IMR-90 (cell line): Measurements from ENCODE around the gene PCDHGB1. TPM values are rescaled to one million over a fixed set of nuclear protein-coding genes. Genes with fewer than 3 reads are reported as not detected.
A peak's percentile ranks its signal among the peaks of the same experiment; 100 is the strongest.

Experiments
- ATAC-seq: fragments of 200-7000 bp; cut with Tn5 transposase; 2 replicates; pipeline ENCODE4 v1.9.1; 2020; ENCODE audit warnings: low read depth, mild to moderate bottlenecking, moderate library complexity
- BruUV-seq: library from RNA; stranded (reverse); fragments of 400-500 nt; replicated peaks from 2 replicates; lab custom pipeline; 2021; lab: Mats Ljungman, UMichigan
- CTCF ChIA-PET: fragments of 300-600 bp; formaldehyde crosslinking; extraction: SDS; loops from one replicate; lab custom pipeline; 2021; ENCODE audit warnings: antibody characterized with exemption; lab: Yijun Ruan, JAX
- POLR2A ChIA-PET: fragments of 300-600 bp; sonication (Branson Sonifier 250); formaldehyde crosslinking; loops from one replicate; lab custom pipeline; 2022; ENCODE audit warnings: antibody characterized with exemption; ENCODE audit not compliant: unreplicated experiment; lab: Charles Lee
- DNase-seq: peaks from one replicate; pipeline ENCODE4 v3.0.0; 2013
- H2AFZ ChIP-seq: replicated peaks from 2 replicates; pipeline ENCODE3; 2013; ENCODE audit warnings: low read length, mild to moderate bottlenecking; ENCODE audit not compliant: poor library complexity
- H2AK5ac ChIP-seq: 2 replicates; pipeline ENCODE4 v1.6.1; 2013; ENCODE audit warnings: low read depth, low read length, inconsistent platforms
- H2AK9ac ChIP-seq: replicated peaks from 2 replicates; pipeline ENCODE3; 2013; ENCODE audit warnings: mild to moderate bottlenecking, low read depth, low read length, moderate library complexity; ENCODE audit not compliant: poor library complexity
- H2BK120ac ChIP-seq: 2 replicates; pipeline ENCODE4 v1.6.1; 2013; ENCODE audit warnings: low read depth, low read length, inconsistent platforms
- H2BK15ac ChIP-seq: 3 replicates; pipeline ENCODE4 v1.6.1; 2013; ENCODE audit warnings: low read depth, low read length, inconsistent platforms
- H2BK20ac ChIP-seq: 2 replicates; pipeline ENCODE4 v1.6.1; 2013; ENCODE audit warnings: low read depth, mild to moderate bottlenecking, inconsistent platforms, low read length, moderate library complexity
- H2BK5ac ChIP-seq: 2 replicates; pipeline ENCODE4 v1.6.1; 2013; ENCODE audit warnings: mild to moderate bottlenecking, low read depth, low read length, inconsistent platforms; ENCODE audit not compliant: poor library complexity, severe bottlenecking
- H3K14ac ChIP-seq: replicated peaks from 2 replicates; pipeline ENCODE4 v1.6.1; 2013; ENCODE audit warnings: low read depth, low read length, inconsistent platforms
- H3K18ac ChIP-seq: 2 replicates; pipeline ENCODE4 v1.6.1; 2013; ENCODE audit warnings: low read depth, low read length, control low read depth
- H3K23ac ChIP-seq: 2 replicates; pipeline ENCODE4 v1.6.1; 2013; ENCODE audit warnings: low read depth, low read length, inconsistent platforms
- H3K27ac ChIP-seq: 2 replicates; pipeline ENCODE4 v1.5.1; 2013; ENCODE audit warnings: mild to moderate bottlenecking, control low read depth, low read length; ENCODE audit not compliant: insufficient read depth
- H3K27me3 ChIP-seq: 2 replicates; pipeline ENCODE4 v1.6.1; 2013; ENCODE audit warnings: low read length; ENCODE audit not compliant: control insufficient read depth, insufficient read depth
- H3K36me3 ChIP-seq: 2 replicates; pipeline ENCODE4 v1.6.1; 2013; ENCODE audit warnings: low read length, mixed read lengths; ENCODE audit not compliant: control insufficient read depth, insufficient read depth
- H3K4ac ChIP-seq: 2 replicates; pipeline ENCODE4 v1.6.1; 2013; ENCODE audit warnings: low read depth, low read length, inconsistent platforms
- H3K4me1 ChIP-seq: 2 replicates; pipeline ENCODE4 v1.6.1; 2013; ENCODE audit warnings: low read length, mixed read lengths; ENCODE audit not compliant: control insufficient read depth, insufficient read depth
- H3K4me2 ChIP-seq: 2 replicates; pipeline ENCODE4 v1.6.1; 2013; ENCODE audit warnings: low read depth, mild to moderate bottlenecking, control low read depth, low read length, moderate library complexity
- H3K4me3 ChIP-seq: 2 replicates; pipeline ENCODE4 v1.5.1; 2013; ENCODE audit warnings: low read depth, mild to moderate bottlenecking, control low read depth, low read length, moderate library complexity; ENCODE audit not compliant: insufficient read depth
- H3K56ac ChIP-seq: 2 replicates; pipeline ENCODE4 v1.6.1; 2013; ENCODE audit warnings: low read length, inconsistent platforms; ENCODE audit not compliant: insufficient read depth; ENCODE audit errors: extremely low read depth
- H3K79me1 ChIP-seq, 2 experiments: 2 replicates each; pipeline ENCODE4 v1.6.1; 2013; ENCODE audit warnings: low read length in 2 of 2, inconsistent platforms in 1 of 2, low read depth in 1 of 2
- H3K9ac ChIP-seq: 2 replicates; pipeline ENCODE4 v1.6.1; 2013; ENCODE audit warnings: low read depth, low read length, control low read depth
- H3K9me1 ChIP-seq: 2 replicates; pipeline ENCODE4 v1.6.1; 2013; ENCODE audit warnings: low read length, inconsistent platforms; ENCODE audit not compliant: insufficient read depth
- H3K9me3 ChIP-seq: 2 replicates; pipeline ENCODE4 v1.6.1; 2013; ENCODE audit warnings: low read length; ENCODE audit not compliant: control insufficient read depth, insufficient read depth
- H4K20me1 ChIP-seq: 2 replicates; pipeline ENCODE4 v1.6.1; 2013; ENCODE audit warnings: low read length, inconsistent platforms; ENCODE audit not compliant: insufficient read depth
- H4K5ac ChIP-seq: 2 replicates; pipeline ENCODE4 v1.6.1; 2013; ENCODE audit warnings: mild to moderate bottlenecking, low read depth, low read length, control low read depth
- H4K8ac ChIP-seq, 2 experiments: 2 replicates each; pipeline ENCODE4 v1.6.1; 2013; ENCODE audit warnings: low read depth in 2 of 2, low read length in 2 of 2, control low read depth in 1 of 2, inconsistent platforms in 1 of 2
- H4K91ac ChIP-seq: 2 replicates; pipeline ENCODE4 v1.6.1; 2013; ENCODE audit warnings: low read depth, low read length, inconsistent platforms; ENCODE audit not compliant: insufficient read depth
- BHLHE40 ChIP-seq: fragments of 150-350 bp; IDR thresholded peaks from 2 replicates; pipeline ENCODE4 v1.6.1; 2016; ENCODE audit warnings: mild to moderate bottlenecking, low read depth, low read length
- CHD1 ChIP-seq: IDR thresholded peaks from 2 replicates; pipeline ENCODE4 v1.6.1; 2012; ENCODE audit warnings: low read depth, low read length, improper control_type of control experiment
- CTCF ChIP-seq: conservative IDR thresholded peaks from 2 replicates; pipeline ENCODE4 v1.5.1; 2012; ENCODE audit warnings: mild to moderate bottlenecking, low read depth, low read length, improper control_type of control experiment
- ELK1 ChIP-seq: fragments of 150-350 bp; IDR thresholded peaks from 2 replicates; pipeline ENCODE4 v1.6.1; 2016; ENCODE audit warnings: low read depth, mild to moderate bottlenecking, low read length, moderate library complexity, borderline replicate concordance
- FOS ChIP-seq: fragments of 150-350 bp; IDR thresholded peaks from 2 replicates; pipeline ENCODE4 v1.6.1; 2016; ENCODE audit warnings: low read depth, low read length
- MAFK ChIP-seq: IDR thresholded peaks from 2 replicates; pipeline ENCODE4 v1.6.1; 2012; ENCODE audit warnings: low read depth, low read length, improper control_type of control experiment
- MAZ ChIP-seq: IDR thresholded peaks from 2 replicates; pipeline ENCODE4 v1.6.1; 2012; ENCODE audit warnings: low read depth, mild to moderate bottlenecking, low read length, improper control_type of control experiment, moderate library complexity, borderline replicate concordance
- MXI1 ChIP-seq: IDR thresholded peaks from 2 replicates; pipeline ENCODE4 v1.6.1; 2012; ENCODE audit warnings: low read depth, mild to moderate bottlenecking, low read length, moderate library complexity, borderline replicate concordance
- NFE2L2 ChIP-seq: fragments of 150-350 bp; IDR thresholded peaks from 2 replicates; pipeline ENCODE4 v1.6.1; 2016; ENCODE audit warnings: low read depth, mild to moderate bottlenecking, low read length
- POLR2A ChIP-seq: IDR thresholded peaks from 2 replicates; pipeline ENCODE4 v1.6.1; 2012; ENCODE audit warnings: mild to moderate bottlenecking, low read depth, low read length
- RAD21 ChIP-seq: IDR thresholded peaks from 2 replicates; pipeline ENCODE4 v1.6.1; 2012; ENCODE audit warnings: low read length, improper control_type of control experiment
- RCOR1 ChIP-seq: IDR thresholded peaks from 2 replicates; pipeline ENCODE4 v1.6.1; 2012; ENCODE audit warnings: mild to moderate bottlenecking, low read length, improper control_type of control experiment; ENCODE audit not compliant: insufficient replicate concordance
- RFX5 ChIP-seq: IDR thresholded peaks from 2 replicates; pipeline ENCODE4 v1.8.0; 2012; ENCODE audit warnings: low read depth, mild to moderate bottlenecking, low read length, moderate library complexity
- SMC3 ChIP-seq: fragments of 150-350 bp; IDR thresholded peaks from 2 replicates; pipeline ENCODE4 v1.6.1; 2016; ENCODE audit warnings: low read depth, mild to moderate bottlenecking, antibody characterized with exemption, low read length, moderate library complexity
- WGBS, 2 experiments: methylation state at CpG; one replicate each; pipeline versions ENCODE4 v1.1.5 to v1.1.7; 2013; ENCODE audit warnings: missing lambda C conversion rate in 2 of 2; ENCODE audit not compliant: insufficient read length in 1 of 2; ENCODE audit errors: extremely low coverage in 2 of 2; 5-methylcytosine and 5-hydroxymethylcytosine counted together
- dilution Hi-C: fragments of 300-500 bp; cut with HindIII; formaldehyde crosslinking; loops from one replicate; pipeline ENCODE4 v1.14.3; 2018; ENCODE audit warnings: low sequenced_read_pairs; ENCODE audit not compliant: unreplicated experiment
- in situ Hi-C: fragments of 300-500 bp; cut with MboI; formaldehyde crosslinking; loops from 3 replicates; pipeline ENCODE4 v1.14.3; 2019; ENCODE audit warnings: low sequenced_read_pairs, inconsistent platforms, mixed read lengths
- intact Hi-C: fragments of 100-400 bp; cut with micrococcal nuclease; formaldehyde crosslinking; loops from 2 replicates; pipeline ENCODE4 v1.10.0; 2022
- polyA plus RNA-seq, 3 experiments: library from polyadenylated mRNA; depleted of rRNA; stranded (reverse); fragments of >200 nt; gene quantifications; 2 replicates each; pipeline ENCODE4 v1.2.3, GENCODE V29; 2012; ENCODE audit warnings: low replicate concordance in 1 of 3
- total RNA-seq: library from RNA; depleted of rRNA; stranded (reverse); fragments of >200 nt; gene quantifications from 2 replicates; pipeline ENCODE4 v1.2.3, GENCODE V29; 2012

The PCDHGB1 gene
- total and polyA plus RNA-seq, 2 of the 4 experiments (the other 2 are of a cell fraction): 1.9 to 3.6 TPM

- TF ChIP-seq RAD21: peak; percentile 52
Observed at GRCh38 chr5:141373673-141374317, 23.9 kb downstream of the PCDHGB1 start, which contains the start of gene PCDHGA6 (continued).

GRCh38 chr5:141374627-141375026 is 24.7 kb downstream of the PCDHGB1 start:
- ATAC-seq: no peak
- dilution Hi-C loops: no loop called here
- DNase-seq: no peak
- H4K8ac ChIP-seq: no peak overlapping the region
- intact Hi-C loops: no loop called here
- BruUV-seq: no TSS peak
- no peak overlapping the region for H2BK15ac ChIP-seq
- H2AK9ac ChIP-seq: no peak overlapping the region
- H2AK5ac ChIP-seq: no peak overlapping the region
- no peaks in the 10 kb centered on the region for H3K79me1 ChIP-seq
- ChIA-PET CTCF (interaction anchor here (0.8 to 1.3 kb wide), 3 partner anchors 16 to 186 kb away, joined by 3 to 7 read pairs (median 4); no protein-coding TSS in a partner anchor), POLR2A (no interaction called here)
- H3K4ac ChIP-seq: no peak overlapping the region
- peaks cover 23% of the 10 kb centered on the region for H3K36me3 ChIP-seq
- H3K14ac ChIP-seq: no peak overlapping the region
- no peaks in the 10 kb centered on the region for H3K9me1 ChIP-seq
- in situ Hi-C loops: no loop called here
- 0 out of 2 replicates have a peak overlapping the region, but pooled peaks have one; percentile 8 for H3K4me2 ChIP-seq
- no peak overlapping the region for H2BK120ac ChIP-seq
- 60% methylated on average over 8 of the region's 14 CpGs; no CpG with 5 or more reads in 1 of the 2 experiments for WGBS, 2 experiments
- H3K27ac ChIP-seq: no peak overlapping the region
- H4K20me1 ChIP-seq: no peaks in the 10 kb centered on the region
- no peak overlapping the region for H4K91ac ChIP-seq
- H4K5ac ChIP-seq: no peak overlapping the region
- no peak overlapping the region for H3K23ac ChIP-seq
- H3K4me1 ChIP-seq: no peaks in the 10 kb centered on the region
- H3K4me3 ChIP-seq: no peak overlapping the region
- no peak overlapping the region for H3K9ac ChIP-seq
- peak overlapping the region; percentile 3 for H2AFZ ChIP-seq
- H3K56ac ChIP-seq: no peak overlapping the region
- no peak overlapping the region for H2BK5ac ChIP-seq
- H3K27me3 ChIP-seq: no peaks in the 10 kb centered on the region
- H3K18ac ChIP-seq: no peak overlapping the region
- peaks cover 61% of the 10 kb centered on the region for H3K9me3 ChIP-seq
- no peak overlapping the region for H2BK20ac ChIP-seq
- TF ChIP-seq MXI1 (no peak), RFX5 (no peak), MAZ (no peak), CTCF (no peak), BHLHE40 (no peak), RCOR1 (no peak), NFE2L2 (no peak), MAFK (no peak), CHD1 (no peak), POLR2A (no peak), RAD21 (no peak), SMC3 (no peak), FOS (no peak), ELK1 (no peak)
